Activated CD8-positive, alpha-beta T cell treated with anti-CD3 and anti-CD28 coated beads for 36 hours (primary cell): ENCODE measurements around the gene CCT7. TPM values are rescaled to one million over a fixed set of nuclear protein-coding genes. Genes with fewer than 3 reads are reported as not detected.
A peak's percentile ranks its signal among the peaks of the same experiment; 100 is the strongest.

ENCODE experiments used
- ATAC-seq: fragments of 200-7000 bp; cut with Tn5 transposase; one replicate; pipeline ENCODE4 v1.10.0; 2021; ENCODE audit warnings: mild to moderate bottlenecking, moderate library complexity
- CTCF ChIA-PET: fragments of 350-600 bp; sonication (Branson Sonifier 250); formaldehyde crosslinking; loops from one replicate; lab custom pipeline; 2021; ENCODE audit warnings: antibody characterized with exemption; lab: Charles Lee
- POLR2A ChIA-PET: fragments of 350-600 bp; sonication (Branson Sonifier 250); formaldehyde crosslinking; loops from one replicate; lab custom pipeline; 2021; ENCODE audit warnings: antibody characterized with exemption; lab: Charles Lee
- DNase-seq: peaks from one replicate; pipeline ENCODE4 v3.0.0-alpha.2; 2020
- H3K27ac Mint-ChIP-seq: one replicate; pipeline ENCODE4 v1.8.0; 2021; ENCODE audit warnings: mild to moderate bottlenecking, mixed read lengths
- H3K27me3 Mint-ChIP-seq: one replicate; pipeline ENCODE4 v1.8.0; 2021; ENCODE audit warnings: mixed read lengths
- H3K36me3 Mint-ChIP-seq: one replicate; pipeline ENCODE4 v1.8.0; 2021; ENCODE audit warnings: low read depth, mixed read lengths
- H3K4me1 Mint-ChIP-seq: one replicate; pipeline ENCODE4 v1.8.0; 2021; ENCODE audit warnings: low read depth, mixed read lengths
- H3K4me3 Mint-ChIP-seq: one replicate; pipeline ENCODE4 v1.8.0; 2021; ENCODE audit warnings: mild to moderate bottlenecking, moderate library complexity, mixed read lengths
- H3K9me3 Mint-ChIP-seq: one replicate; pipeline ENCODE4 v1.8.0; 2021; ENCODE audit warnings: mixed read lengths
- intact Hi-C: fragments of 100-400 bp; cut with micrococcal nuclease; formaldehyde crosslinking; loops from one replicate; pipeline ENCODE4 v1.10.0; 2022
- total RNA-seq, 2 experiments: library from RNA; stranded (reverse); gene quantifications; one replicate each; pipeline ENCODE4 v1.2.3, GENCODE V29; 2021
- TF ChIP-seq, protein P1 (sequence below): fragments of 200-600 bp; IDR thresholded peaks from one replicate; pipeline ENCODE4 v1.8.0; 2022; ENCODE audit warnings: antibody characterized with exemption, mild to moderate bottlenecking

The CCT7 gene
- total RNA-seq, 2 experiments from 2014 or later, result 628 to 660 TPM

DNA sequence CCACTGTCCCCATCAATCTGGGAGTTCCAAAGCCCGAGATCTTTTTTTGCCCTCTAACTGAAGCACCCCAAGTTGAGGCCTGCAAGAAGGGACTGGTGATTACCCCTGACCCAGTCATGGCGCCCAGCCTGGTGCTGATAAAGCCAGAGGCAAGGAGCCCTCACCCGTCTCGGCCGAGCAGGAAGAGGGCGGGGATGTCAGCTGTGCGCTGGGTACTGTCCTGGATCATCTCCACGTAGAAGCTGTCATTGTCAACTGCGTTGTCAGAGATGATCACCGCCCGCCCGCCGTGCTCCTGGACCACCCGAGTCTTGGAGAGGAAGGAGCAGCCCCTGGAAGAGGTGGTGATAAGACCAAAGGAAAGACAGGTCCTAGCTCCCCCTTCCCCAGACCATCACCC is 5.5 kb upstream of the CCT7 start:
- Mint-ChIP-seq H3K4me1 (peaks cover 10% of the 10 kb centered on the region), H3K27ac (no peak overlapping the region), H3K4me3 (no peak overlapping the region), H3K36me3 (peaks cover 6% of the 10 kb centered on the region), H3K9me3 (no peaks in the 10 kb centered on the region), H3K27me3 (no peaks in the 10 kb centered on the region)
- ChIA-PET CTCF (interaction anchor here (1.0 to 5.2 kb wide), 4 partner anchors 16 to 61 kb away, joined by 3 to 28 read pairs (median 8); no protein-coding TSS in a partner anchor), POLR2A (interaction anchor here (1.1 to 3.6 kb wide), 5 partner anchors 8 to 29 kb away, joined by 4 to 12 read pairs (median 7); no protein-coding TSS in a partner anchor)
- intact Hi-C loops, result no loop called here
- TF ChIP-seq, protein P1, sequence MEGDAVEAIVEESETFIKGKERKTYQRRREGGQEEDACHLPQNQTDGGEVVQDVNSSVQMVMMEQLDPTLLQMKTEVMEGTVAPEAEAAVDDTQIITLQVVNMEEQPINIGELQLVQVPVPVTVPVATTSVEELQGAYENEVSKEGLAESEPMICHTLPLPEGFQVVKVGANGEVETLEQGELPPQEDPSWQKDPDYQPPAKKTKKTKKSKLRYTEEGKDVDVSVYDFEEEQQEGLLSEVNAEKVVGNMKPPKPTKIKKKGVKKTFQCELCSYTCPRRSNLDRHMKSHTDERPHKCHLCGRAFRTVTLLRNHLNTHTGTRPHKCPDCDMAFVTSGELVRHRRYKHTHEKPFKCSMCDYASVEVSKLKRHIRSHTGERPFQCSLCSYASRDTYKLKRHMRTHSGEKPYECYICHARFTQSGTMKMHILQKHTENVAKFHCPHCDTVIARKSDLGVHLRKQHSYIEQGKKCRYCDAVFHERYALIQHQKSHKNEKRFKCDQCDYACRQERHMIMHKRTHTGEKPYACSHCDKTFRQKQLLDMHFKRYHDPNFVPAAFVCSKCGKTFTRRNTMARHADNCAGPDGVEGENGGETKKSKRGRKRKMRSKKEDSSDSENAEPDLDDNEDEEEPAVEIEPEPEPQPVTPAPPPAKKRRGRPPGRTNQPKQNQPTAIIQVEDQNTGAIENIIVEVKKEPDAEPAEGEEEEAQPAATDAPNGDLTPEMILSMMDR, result no peak
- DNase-seq, result no peak
- ATAC-seq, result no peak

- Mint-ChIP-seq H3K27me3 (no peaks in the 10 kb centered on the region), H3K27ac (peak overlapping the region; percentile 95), H3K9me3 (no peaks in the 10 kb centered on the region), H3K4me1 (peaks cover 24% of the 10 kb centered on the region), H3K4me3 (peak overlapping the region; percentile 99), H3K36me3 (peaks cover 33% of the 10 kb centered on the region)
- CTCF ChIA-PET, result interaction anchor here (1.1 to 7.3 kb wide), 8 partner anchors 11 to 60 kb away, joined by 3 to 53 read pairs (median 8); partner anchors contain the start of gene SMYD5
- intact Hi-C loops, result loop anchor here (5.0 kb wide), 1 partner anchor 60 kb away; the partner anchor contains the start of gene EGR4
- DNase-seq (peak; percentile 53), ATAC-seq (no peak)
- TF ChIP-seq, protein P1, result no peak
- POLR2A ChIA-PET, result interaction anchor here (1.2 to 9.9 kb wide), 13 partner anchors 11 to 967 kb away, joined by 3 to 108 read pairs (median 6); partner anchors contain the start of genes FBXO41 and SMYD5
Observed at GRCh38 chr2:73232403-73233153, 1.5 kb upstream of the CCT7 start.

GRCh38 chr2:73233154-73233931 is 765 bp upstream of the CCT7 start, which contains the start of gene PRADC1:
PRADC1 (minus strand) TSS chr2:73233239; CDS start chr2:73233160, 79 bp downstream.
- CTCF ChIA-PET, result interaction anchor here (0.9 to 7.3 kb wide), 10 partner anchors 9 to 127 kb away, joined by 3 to 53 read pairs (median 4); partner anchors contain the start of gene SMYD5

DNA sequence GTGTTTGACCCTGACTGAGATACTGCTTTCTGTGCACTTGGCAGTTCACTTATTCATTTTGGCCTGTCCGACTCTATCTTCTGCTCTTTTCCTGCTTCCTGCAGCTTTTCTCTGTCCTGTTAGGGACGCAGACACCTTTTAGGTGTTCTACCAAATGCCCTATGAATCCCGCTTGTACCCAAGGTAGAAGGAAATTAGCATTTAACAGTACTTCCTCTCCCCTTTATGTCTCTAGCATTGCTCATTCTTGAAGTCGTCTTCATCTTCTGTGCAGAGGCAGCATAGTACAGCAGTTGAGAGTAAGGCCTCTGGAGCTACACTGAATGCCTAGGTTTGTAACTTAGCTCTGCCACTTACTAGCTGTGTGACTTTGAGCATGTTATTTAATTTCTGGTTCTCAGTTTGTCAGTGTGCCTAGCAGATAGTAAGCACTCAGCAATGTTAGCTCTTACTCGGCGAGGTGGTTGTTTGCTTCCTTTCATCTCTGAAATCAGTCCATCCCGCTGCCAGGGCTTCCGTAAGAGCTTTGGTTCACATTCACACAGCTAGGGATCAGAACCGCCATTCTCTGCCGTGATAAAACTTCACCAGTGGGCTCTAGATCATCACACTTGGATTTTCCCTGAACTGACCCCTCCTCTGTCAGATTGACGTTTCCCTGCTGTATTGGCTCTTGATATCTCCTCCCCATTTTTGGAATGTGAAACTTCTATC is 1.4 kb downstream of the CCT7 start:
- peak overlapping the region; percentile 99 for H3K4me3 Mint-ChIP-seq

More at GRCh38 chr2:73233154-73233931, 765 bp upstream of the CCT7 start, which contains the start of gene PRADC1:
- Mint-ChIP-seq H3K9me3 (no peaks in the 10 kb centered on the region), H3K27me3 (no peaks in the 10 kb centered on the region), H3K4me3 (peak within 1 kb of the TSS; percentile 99), H3K27ac (peak within 1 kb of the TSS; percentile 95), H3K36me3 (peaks cover 36% of the 10 kb centered on the region), H3K4me1 (peaks cover 29% of the 10 kb centered on the region)
- ATAC-seq (peak; percentile 90), DNase-seq (peak; percentile 98)
- POLR2A ChIA-PET, result interaction anchor here (0.8 to 9.9 kb wide), 25 partner anchors 11 to 1222 kb away, joined by 3 to 108 read pairs (median 5); partner anchors contain the start of genes FBXO41 and SMYD5
- intact Hi-C loops, result loop anchor here (5.0 kb wide), 1 partner anchor 59 kb away; the partner anchor contains the start of gene EGR4
- TF ChIP-seq, protein P1, result no peak

More for the DNA sequence above, 1.4 kb downstream of the CCT7 start:
- no peak for ATAC-seq
- TF ChIP-seq, protein P1, result no peak
- POLR2A ChIA-PET, result interaction anchor here (0.9 to 9.9 kb wide), 11 partner anchors 9 to 55 kb away, joined by 3 to 108 read pairs (median 8); partner anchors contain the start of gene SMYD5
- peak overlapping the region; percentile 95 for H3K27ac Mint-ChIP-seq
- CTCF ChIA-PET, result interaction anchor here (1.1 to 7.3 kb wide), 7 partner anchors 9 to 58 kb away, joined by 3 to 53 read pairs (median 8); partner anchors contain the start of gene SMYD5
- intact Hi-C loops, result no loop called here
- peaks cover 41% of the 10 kb centered on the region for H3K36me3 Mint-ChIP-seq
- peaks cover 43% of the 10 kb centered on the region for H3K4me1 Mint-ChIP-seq
- no peak for DNase-seq
- H3K27me3 Mint-ChIP-seq, result no peaks in the 10 kb centered on the region
- H3K9me3 Mint-ChIP-seq, result no peaks in the 10 kb centered on the region
